Lower lobe of right lung (tissue), 2 donors: Measurements from ENCODE around the gene PML. TPM values are rescaled to one million over a fixed set of nuclear protein-coding genes. Genes with fewer than 3 reads are reported as not detected.
"Not testable (repeated sequence)": the region's sequence is repeated elsewhere in the genome, so short reads cannot be mapped to it uniquely, and the experiment has no call there.

ENCODE experiments used
- ATAC-seq, 2 donors: fragments of 200-7000 bp; cut with Tn5 transposase; one replicate each; pipeline ENCODE4 v1.9.1; 2020 to 2022; ENCODE audit warnings: mild to moderate bottlenecking in 2 of 2, moderate library complexity in 2 of 2
- DNase-seq: peaks from one replicate; pipeline ENCODE4 v3.0.0-alpha.2; 2020
- H3K27ac ChIP-seq: fragments of 200-600 bp; one replicate; pipeline ENCODE4 v1.8.0; 2022
- H3K27me3 ChIP-seq: fragments of 200-600 bp; one replicate; pipeline ENCODE4 v1.8.0; 2022; ENCODE audit warnings: low read depth
- H3K36me3 ChIP-seq: fragments of 200-600 bp; one replicate; pipeline ENCODE4 v1.8.0; 2022; ENCODE audit warnings: mild to moderate bottlenecking
- H3K4me1 ChIP-seq: fragments of 200-600 bp; one replicate; pipeline ENCODE4 v1.8.0; 2022
- H3K4me3 ChIP-seq: fragments of 200-600 bp; one replicate; pipeline ENCODE4 v1.8.0; 2022; ENCODE audit warnings: mild to moderate bottlenecking
- H3K9me3 ChIP-seq: fragments of 200-600 bp; one replicate; pipeline ENCODE4 v1.8.0; 2022
- CTCF ChIP-seq: fragments of 200-600 bp; IDR thresholded peaks from one replicate; pipeline ENCODE4 v1.8.0; 2022; ENCODE audit warnings: antibody characterized with exemption, mild to moderate bottlenecking
- intact Hi-C: fragments of 100-400 bp; cut with DNase I; formaldehyde crosslinking; loops from one replicate; pipeline ENCODE4 v1.11.0; 2022
- total RNA-seq: library from RNA; stranded (reverse); fragmentation: NEBNext Ultra II Directional; extraction: Animal tissue kit (Norgen Biotek cat#: 25700); gene quantifications from one replicate; pipeline ENCODE4 v1.2.1, GENCODE V29; 2021
- donor health status: DM: no; HTN: yes; CAD: no; lungs with severe emphysema.

Gene PML
- total RNA-seq, 1 donor from 2014 or later = 79.4 TPM

GRCh38 chr15:74060251-74060650, 65.7 kb downstream of the PML start:
- no peak overlapping the region for H3K27ac ChIP-seq
- H3K9me3 ChIP-seq = no peaks in the 10 kb centered on the region
- no peak overlapping the region for H3K4me3 ChIP-seq
- TF ChIP-seq CTCF = no peak
- no peaks in the 10 kb centered on the region for H3K27me3 ChIP-seq
- H3K36me3 ChIP-seq = no peaks in the 10 kb centered on the region
- intact Hi-C loops = no loop called here
- ATAC-seq = no peak
- DNase-seq = no peak
- no peaks in the 10 kb centered on the region for H3K4me1 ChIP-seq

- H3K9me3 ChIP-seq = no peaks in the 10 kb centered on the region
- no peak for TF ChIP-seq CTCF
- no peaks in the 10 kb centered on the region for H3K4me1 ChIP-seq
- intact Hi-C loops = no loop called here
- H3K4me3 ChIP-seq = no peak overlapping the region
- no peak for ATAC-seq
- no peaks in the 10 kb centered on the region for H3K27me3 ChIP-seq
- no peak overlapping the region for H3K27ac ChIP-seq
- DNase-seq = no peak
- no peaks in the 10 kb centered on the region for H3K36me3 ChIP-seq
These were observed 67.7 kb downstream of the PML start for GRCh38 chr15:74062236-74062635.

GRCh38 chr15:74062671-74063070, 68.2 kb downstream of the PML start:
- ATAC-seq (no peak), DNase-seq (peak; percentile 37)
- TF ChIP-seq CTCF = no peak
- H3K27me3 ChIP-seq = no peaks in the 10 kb centered on the region
- no peak overlapping the region for H3K27ac ChIP-seq
- intact Hi-C loops = no loop called here
- no peaks in the 10 kb centered on the region for H3K4me1 ChIP-seq
- H3K36me3 ChIP-seq = no peaks in the 10 kb centered on the region
- H3K4me3 ChIP-seq = no peak overlapping the region
- H3K9me3 ChIP-seq = no peaks in the 10 kb centered on the region

GRCh38 chr15:74063425-74064146, 69.1 kb downstream of the PML start:
- H3K4me3 ChIP-seq, H3K27ac ChIP-seq, H3K9me3 ChIP-seq, H3K36me3 ChIP-seq, intact Hi-C loops, H3K27me3 ChIP-seq, H3K4me1 ChIP-seq, DNase-seq: not testable (repeated sequence)
- ATAC-seq = peak in 1 of 2 donors; percentile 51

GRCh38 chr15:74064183-74064582, 69.7 kb downstream of the PML start:
- H3K4me1 ChIP-seq, intact Hi-C loops, DNase-seq, H3K36me3 ChIP-seq, H3K9me3 ChIP-seq, H3K27me3 ChIP-seq, H3K27ac ChIP-seq, ATAC-seq, H3K4me3 ChIP-seq: not testable (repeated sequence)

GRCh38 chr15:74064822-74065221, 70.3 kb downstream of the PML start:
- DNase-seq = peak; percentile 28

GRCh38 chr15:74065684-74066411, 71.3 kb downstream of the PML start:
- DNase-seq (peak; percentile 67), ATAC-seq (peak; percentile 96 to 97)
- H3K27me3 ChIP-seq, intact Hi-C loops, H3K4me3 ChIP-seq, H3K9me3 ChIP-seq, H3K36me3 ChIP-seq, H3K4me1 ChIP-seq, H3K27ac ChIP-seq: not testable (repeated sequence)
- peak; percentile 61 for TF ChIP-seq CTCF

More at GRCh38 chr15:74064822-74065221, 70.3 kb downstream of the PML start:
- H3K9me3 ChIP-seq, H3K27ac ChIP-seq, H3K4me3 ChIP-seq, ATAC-seq, H3K27me3 ChIP-seq, intact Hi-C loops, H3K4me1 ChIP-seq, H3K36me3 ChIP-seq: not testable (repeated sequence)

GRCh38 chr15:74071645-74072044, 77.1 kb downstream of the PML start:
- H3K4me3 ChIP-seq, H3K27me3 ChIP-seq, ATAC-seq, DNase-seq, H3K27ac ChIP-seq, H3K4me1 ChIP-seq, H3K36me3 ChIP-seq, H3K9me3 ChIP-seq, intact Hi-C loops: not testable (repeated sequence)

- H3K9me3 ChIP-seq, ATAC-seq, H3K36me3 ChIP-seq, H3K4me3 ChIP-seq, DNase-seq, H3K27me3 ChIP-seq, H3K27ac ChIP-seq, intact Hi-C loops, H3K4me1 ChIP-seq: not testable (repeated sequence)
These were observed 77.6 kb downstream of the PML start for GRCh38 chr15:74072132-74072531.
